GM18858 (cell line): ENCODE results near the gene LELP1.
"Not testable (repeated sequence)": the region's sequence is repeated elsewhere in the genome, so short reads cannot be mapped to it uniquely, and the experiment has no call there.

ENCODE experiments used
- ATAC-seq: cut with Tn5 transposase; IDR thresholded peaks from one replicate; pipeline ENCODE4 v1.9.1; 2021; ENCODE audit not compliant: unreplicated experiment

The LELP1 gene

DNA sequence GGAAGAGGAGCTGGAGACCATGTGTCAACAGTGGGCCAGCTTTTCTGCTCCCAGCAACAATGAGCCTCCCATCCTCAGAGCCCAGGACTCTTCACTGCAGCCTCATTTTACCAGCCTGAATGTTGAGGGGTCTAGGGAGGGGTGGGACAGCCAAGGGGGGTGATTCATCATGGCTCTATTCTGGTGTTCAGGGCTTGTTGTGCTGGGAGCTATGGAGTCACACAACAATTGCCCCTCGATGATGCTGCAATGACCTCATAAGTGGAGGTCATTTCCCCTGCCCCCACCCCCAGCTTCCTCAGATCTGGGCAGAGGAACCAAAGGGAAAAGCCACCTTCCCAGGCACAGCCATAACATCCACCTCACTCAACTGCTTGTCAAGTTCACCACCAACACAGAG lies at the start of gene LELP1:
Gene LELP1, plus strand, starts transcription at position 301 of the 400 bp plus-strand sequence. CDS start 1,278 bp downstream, outside the sequence.
- ATAC-seq: no peak

DNA sequence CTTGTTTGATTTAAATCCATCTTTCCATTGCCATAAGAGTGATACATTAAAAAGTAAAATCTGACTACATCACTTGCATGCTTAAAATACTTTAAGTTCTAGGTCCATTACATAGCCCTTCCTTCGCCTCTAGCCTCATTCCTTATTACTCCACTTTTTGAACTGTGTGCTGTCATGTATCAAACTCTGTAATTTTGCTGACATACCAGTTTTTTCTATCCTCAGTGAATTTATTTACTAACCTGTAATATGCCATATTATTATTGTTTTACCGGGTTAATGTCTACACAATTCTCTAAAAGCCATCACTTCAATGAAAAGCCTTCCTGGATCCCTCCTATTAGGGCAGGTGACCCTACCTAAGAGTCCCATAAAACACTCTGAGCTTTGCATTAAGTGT lies 47.7 kb upstream of the LELP1 start:
- no peak for ATAC-seq

DNA sequence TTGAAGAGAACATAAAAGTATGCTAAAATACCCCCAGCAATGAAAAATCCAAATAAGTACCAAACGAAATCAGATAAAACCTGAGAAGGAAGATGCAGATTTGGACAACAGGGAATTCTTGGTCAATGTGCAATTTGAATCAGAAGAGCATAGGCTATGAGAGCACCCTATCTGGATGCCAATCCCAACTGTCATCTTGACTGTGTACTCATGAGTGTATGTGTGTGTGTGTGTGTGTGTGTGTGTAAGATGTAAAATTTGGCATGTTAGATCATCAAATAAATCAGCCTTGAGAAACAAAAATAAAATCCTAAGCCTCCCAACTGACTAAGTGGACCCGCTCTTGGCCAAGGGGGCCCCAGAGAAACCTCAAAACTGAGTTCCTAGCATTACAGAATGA lies 34.5 kb upstream of the LELP1 start:
- no peak for ATAC-seq

DNA sequence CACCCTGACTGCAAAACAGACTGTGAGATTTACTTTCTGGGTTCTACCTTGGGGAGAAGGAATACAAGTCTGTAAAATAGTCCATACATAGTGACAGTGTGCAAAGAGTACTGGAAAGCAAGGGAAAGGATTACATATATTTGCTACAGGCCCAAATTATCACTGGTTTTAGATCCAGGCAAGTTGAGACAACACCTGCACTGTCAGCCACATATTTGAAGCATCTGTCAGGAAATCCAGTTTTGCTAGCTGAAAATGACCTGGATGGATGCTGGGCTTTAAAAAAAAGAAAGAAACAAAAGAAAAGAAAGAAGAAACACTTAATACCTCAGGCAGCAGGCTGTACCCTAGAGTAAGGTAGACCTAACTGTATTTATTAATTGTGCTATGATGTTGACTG lies 28.6 kb upstream of the LELP1 start:
- no peak for ATAC-seq

DNA sequence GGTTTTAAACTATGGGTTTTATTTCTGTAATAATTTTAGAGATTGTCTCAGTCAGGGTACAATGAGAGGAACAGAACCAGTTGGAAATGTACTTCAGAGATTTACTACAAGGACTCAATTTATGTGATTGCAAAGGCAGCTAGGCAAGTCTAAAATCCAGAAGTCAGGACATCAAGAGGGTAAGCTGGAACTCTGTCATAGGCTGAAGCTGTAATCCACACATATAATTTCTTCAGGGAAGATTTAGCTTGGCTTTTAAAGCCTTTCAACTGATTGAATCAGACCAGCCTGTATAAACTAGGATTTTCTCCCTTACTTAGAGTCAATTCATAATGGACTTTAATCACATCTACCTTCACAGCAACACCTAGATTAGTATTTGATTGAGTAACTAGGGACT lies 24.3 kb upstream of the LELP1 start:
- ATAC-seq: no peak

DNA sequence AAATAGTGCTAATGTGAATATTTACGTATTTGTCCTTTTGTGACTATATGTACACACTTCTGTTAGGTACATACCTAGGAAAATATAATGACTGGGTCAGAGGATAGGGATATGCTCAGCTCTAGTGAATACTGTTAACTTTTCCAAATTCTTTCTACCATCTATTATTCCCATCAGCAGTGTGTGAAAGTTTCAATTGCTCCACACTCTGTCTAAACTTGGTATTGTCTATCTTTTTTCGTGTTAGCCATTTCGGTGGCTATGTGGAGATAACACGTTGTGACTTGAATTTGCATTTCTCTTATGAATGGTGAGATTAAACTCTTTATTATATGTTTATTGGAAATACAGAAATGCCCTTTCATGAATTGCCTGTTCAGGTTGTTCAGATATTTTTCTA lies 22.7 kb upstream of the LELP1 start:
- no peak for ATAC-seq

DNA sequence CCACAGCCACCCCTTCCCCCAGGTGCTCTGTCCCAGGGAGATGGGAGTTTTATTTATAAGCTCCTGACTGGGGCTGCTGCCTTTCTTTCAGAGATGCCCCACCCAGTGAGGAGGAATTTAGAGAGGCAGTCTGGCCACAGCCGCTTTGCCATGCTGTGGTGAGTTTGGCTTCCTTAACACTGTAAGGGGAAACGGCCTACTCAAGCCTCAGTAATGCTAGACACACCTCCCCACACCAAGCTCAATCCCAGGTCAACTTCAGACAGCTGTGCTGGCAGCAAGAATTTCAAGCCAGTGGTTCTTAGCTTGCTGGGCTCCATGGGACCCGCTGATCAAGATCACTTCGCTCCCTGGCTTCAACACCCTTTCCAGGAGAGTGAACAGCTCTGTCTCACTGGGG lies 14.9 kb upstream of the LELP1 start:
- not testable (repeated sequence) for ATAC-seq

DNA sequence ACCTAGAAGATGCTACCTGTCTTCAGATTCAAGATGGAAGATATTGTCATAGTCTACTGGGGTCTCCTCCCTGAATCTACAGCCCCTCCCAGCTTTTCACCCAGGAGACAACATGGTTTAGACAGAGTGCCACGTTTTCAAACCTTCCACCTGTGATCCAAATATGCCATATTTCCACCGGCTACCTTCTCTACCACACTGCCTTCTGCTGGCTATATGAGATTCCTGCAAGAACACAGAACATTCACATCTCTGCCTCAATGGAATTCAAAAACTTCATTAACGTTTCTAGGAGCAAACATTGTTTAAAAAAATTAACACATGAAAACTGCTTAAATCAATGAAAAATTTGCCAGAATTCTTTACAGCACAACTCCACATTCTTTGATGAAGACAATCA lies 12.9 kb upstream of the LELP1 start:
- no peak for ATAC-seq

DNA sequence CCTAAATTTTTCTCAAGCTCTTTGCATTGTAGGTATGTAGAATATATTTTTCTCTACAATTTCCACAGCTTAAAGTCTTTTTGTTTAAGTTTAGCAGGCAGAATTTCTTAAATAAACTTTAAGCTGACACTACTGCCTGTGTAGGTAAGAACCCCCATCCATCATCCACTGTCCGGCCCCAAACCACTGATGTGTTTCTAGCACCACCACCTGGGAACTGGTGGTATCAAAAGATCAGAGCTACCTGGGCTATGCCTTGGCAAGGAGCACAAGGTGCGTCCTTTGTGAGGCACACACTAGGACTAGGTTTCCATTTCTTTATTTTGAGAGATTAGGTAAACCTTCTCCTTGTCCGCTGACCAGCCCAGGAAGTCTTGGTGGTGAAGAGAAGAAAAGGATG lies 10.5 kb upstream of the LELP1 start:
- no peak for ATAC-seq

DNA sequence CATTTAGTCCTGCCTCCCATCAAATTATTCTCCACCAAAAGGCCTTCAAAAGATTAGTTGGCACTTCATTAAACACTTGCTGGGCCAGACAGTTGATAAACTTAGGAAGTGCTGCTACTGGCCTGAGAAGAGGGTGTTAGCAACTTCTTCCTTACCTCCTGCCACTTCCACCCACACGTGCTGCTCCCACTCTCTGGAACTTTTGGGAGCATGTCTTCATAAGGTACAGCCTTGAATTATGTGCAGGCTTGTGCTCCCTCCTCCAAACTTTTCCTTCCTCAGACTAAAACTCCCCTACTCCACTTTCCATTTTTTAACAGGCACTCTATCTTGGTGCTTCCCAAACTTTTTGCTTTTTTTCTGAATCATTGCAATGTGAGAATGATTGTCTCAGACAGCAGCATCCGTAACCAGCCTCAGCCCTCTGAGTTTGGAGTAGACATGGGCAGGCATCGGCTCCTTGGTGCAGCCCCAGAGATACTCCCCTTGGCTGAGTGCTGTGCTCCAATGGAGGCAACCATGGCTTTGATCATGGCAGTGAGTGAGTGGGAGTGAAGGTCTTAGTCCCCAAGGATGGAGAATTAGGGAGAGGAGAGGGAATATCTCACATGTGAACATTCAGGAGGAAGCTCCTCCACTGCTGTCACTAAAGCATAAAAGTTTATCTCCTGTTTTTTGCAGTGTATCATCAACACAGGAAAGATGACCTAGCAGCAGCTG lies 8.7 kb upstream of the LELP1 start:
- ATAC-seq: no peak

DNA sequence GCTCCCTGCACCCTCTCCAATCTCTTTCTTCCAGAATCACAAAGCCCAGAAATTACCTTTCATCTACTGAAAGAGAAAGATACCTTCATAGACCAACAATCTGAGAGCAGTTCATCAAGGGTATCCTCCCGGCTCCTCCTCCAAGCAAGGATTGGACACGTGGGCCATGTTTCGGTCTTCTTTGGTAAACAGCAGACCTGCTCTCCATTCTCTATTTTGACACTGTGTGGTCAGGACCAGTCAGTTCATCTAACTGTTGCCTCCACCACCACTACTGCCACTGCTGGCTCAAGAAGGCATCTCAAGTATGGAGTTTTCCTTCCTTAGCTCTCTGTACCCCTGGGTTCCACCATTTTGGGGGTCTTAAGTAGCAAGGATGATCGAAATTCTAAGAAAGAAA lies 8.0 kb upstream of the LELP1 start:
- ATAC-seq: no peak

DNA sequence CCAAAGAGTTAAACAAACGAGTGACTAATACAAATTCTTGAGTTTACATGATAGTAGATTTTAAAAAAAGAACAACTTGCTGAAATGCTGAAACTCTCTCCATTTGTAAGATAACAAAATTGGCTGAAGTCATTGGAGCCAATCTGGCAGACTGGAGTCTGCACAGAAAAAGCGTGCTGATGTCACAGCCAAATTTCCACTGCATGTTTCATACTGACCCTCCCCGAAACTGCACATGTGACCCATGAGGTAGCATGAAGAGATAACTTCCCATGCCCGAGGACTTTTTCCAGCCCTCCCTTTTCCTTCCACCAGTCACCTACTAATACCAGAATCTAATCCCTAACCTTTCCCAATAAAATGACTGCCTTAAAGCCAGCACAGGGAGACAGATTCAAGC lies 1.2 kb upstream of the LELP1 start:
- no peak for ATAC-seq

DNA sequence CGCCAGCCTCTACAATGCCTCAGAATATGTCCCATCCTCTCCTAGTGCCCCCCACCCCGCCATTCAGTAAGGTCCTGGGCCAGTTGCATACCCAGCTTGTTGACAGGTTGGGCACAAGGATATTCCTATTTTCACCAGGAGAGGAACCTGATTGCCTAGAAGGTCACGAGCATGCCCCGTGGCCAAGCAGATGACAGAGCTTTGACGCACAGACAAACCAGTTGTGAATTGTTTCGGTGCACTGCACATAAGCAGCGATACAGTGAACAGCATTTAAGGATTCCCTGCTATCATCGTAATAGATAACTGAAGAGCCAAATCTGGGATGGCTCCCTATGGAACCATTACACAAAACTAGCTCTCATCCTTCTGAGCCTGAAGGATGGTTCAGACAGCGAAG lies 3.4 kb downstream of the LELP1 start:
- ATAC-seq: no peak

DNA sequence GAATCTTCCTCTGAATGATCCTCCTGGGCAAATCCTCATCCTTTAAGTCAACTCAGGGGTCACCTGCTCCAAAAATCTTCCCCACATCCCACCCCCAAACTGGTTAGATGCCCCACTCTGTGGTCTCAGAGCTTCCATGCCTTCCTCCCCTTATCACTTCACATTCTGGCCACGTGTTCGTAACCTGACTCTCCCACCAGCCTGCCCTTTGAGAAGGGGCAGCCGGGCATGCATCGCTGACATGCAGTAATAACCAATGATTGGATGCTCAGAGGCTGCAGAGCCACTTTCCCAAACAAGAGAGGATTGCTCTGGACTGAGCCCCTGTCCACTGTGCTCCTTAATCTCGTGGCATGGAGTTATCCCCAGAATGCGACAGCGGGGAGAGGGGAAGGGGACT lies 7.0 kb downstream of the LELP1 start:
- no peak for ATAC-seq

DNA sequence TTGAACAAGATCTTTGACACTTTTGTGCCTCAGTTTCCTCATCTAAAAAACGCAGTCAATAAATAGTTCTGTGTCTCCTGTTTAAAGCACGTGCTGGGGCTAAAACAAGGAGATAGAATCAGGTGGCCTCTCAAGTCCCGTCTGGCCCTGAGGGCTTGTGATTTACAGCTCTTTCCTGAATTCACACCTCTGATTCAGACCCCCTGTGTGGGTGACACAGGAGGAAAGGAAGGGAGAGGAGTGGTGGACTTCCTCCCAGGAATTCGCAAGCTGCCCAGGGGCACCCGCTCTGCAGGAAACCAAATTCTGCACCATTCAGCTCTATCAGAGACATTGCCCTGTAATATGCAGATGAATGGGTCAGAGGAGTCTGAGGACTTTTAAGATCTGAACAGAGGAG lies 9.0 kb downstream of the LELP1 start:
- ATAC-seq: no peak

DNA sequence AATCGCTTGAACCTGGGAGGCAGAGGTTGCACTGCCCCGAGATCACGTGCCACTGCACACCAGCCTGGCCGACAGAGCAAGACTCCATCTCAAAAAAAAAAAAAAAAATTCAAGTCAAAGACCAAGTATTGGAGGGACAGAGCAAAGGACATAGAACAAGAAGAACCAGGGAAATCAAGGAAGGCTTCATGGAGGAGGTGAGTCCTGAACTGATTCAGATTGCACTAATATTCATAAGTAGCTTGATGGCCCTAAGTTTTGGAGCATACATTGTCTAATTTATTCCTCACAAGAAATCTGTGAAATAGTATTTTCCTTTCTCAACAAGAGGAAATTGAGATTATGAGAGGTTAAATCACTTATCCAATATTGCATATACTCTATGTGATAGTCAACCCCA lies 10.3 kb downstream of the LELP1 start:
- ATAC-seq: no peak

DNA sequence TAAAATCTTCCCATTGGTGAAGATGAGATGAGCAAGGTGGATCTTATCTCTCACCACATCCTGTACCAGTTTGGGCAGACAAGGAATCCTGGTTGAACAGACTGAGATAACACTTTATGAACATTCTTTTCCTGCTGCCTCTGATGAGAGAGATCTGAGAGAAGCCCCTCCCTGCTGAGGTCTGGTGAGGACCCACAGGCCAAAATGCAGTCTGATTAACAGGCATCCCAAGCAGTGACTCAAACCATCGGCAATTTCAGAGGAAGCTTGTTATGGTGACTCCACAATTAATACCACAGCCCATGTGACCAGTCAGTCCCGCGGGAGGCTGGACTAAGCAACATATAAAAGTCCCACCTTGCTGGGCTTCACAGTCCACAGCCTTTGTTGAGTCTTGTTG lies 14.0 kb downstream of the LELP1 start, which contains the start of gene PRR9:
Gene PRR9, plus strand, starts transcription at position 373 of the 400 bp plus-strand sequence. CDS start 561 bp downstream, outside the sequence.
- no peak for ATAC-seq

DNA sequence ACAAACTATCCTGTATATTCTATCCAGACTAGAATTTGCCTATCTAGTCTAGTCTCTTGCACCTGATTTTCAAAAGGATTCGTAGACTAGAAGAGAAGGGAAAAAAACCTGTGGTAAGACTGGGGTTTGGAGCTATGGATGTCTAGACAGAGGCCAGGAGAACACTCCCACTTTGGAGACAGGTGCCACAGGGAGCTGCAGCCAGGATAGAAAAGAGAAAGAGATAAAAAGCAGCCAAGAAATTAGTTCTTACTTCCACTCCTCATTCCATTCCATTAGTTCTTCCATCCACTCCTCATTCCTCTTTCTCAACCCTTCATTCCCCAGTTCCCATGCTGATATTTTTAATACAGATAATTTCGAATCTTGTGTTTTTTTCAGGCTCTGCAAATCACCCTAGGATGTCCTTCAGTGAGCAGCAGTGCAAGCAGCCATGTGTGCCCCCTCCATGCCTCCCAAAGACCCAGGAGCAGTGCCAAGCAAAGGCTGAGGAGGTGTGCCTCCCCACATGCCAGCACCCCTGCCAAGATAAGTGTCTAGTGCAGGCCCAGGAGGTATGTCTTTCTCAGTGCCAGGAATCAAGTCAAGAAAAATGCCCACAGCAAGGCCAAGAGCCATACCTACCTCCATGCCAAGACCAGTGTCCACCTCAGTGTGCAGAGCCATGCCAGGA lies 14.7 kb downstream of the LELP1 start:
- no peak for ATAC-seq

DNA sequence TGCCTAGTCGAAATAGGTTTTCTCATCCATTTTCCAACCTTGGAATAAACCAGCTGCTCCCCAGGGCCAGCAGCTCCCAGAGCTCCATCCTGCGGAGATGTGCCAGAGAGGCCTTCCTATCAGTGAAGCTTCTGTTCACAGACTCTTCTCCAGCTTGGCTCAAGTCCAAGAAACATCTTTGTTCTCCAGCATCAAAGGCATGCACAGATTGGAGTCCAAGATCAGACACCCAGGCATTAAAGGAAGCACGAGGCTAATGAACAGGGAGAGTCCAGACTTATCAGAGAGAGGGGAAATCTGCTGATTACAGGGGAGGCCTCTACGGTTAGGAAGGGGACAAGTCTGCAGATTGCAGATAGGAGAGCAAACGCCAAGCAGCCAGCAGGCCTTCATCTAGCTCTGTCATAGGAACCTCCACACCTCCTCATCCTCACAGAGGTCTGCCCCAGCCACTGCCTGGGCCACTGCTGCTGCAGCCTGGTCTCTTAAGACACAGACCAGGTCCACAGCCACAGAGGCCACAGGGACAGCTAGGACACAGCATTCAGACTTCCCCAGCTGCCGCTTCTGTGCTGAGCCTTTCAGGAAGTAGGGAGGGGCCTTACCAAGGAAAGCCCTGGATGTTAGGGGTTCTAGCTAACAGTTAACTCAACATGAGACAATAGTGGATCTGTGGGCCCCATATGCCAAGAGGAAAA lies 17.5 kb downstream of the LELP1 start:
- no peak for ATAC-seq

DNA sequence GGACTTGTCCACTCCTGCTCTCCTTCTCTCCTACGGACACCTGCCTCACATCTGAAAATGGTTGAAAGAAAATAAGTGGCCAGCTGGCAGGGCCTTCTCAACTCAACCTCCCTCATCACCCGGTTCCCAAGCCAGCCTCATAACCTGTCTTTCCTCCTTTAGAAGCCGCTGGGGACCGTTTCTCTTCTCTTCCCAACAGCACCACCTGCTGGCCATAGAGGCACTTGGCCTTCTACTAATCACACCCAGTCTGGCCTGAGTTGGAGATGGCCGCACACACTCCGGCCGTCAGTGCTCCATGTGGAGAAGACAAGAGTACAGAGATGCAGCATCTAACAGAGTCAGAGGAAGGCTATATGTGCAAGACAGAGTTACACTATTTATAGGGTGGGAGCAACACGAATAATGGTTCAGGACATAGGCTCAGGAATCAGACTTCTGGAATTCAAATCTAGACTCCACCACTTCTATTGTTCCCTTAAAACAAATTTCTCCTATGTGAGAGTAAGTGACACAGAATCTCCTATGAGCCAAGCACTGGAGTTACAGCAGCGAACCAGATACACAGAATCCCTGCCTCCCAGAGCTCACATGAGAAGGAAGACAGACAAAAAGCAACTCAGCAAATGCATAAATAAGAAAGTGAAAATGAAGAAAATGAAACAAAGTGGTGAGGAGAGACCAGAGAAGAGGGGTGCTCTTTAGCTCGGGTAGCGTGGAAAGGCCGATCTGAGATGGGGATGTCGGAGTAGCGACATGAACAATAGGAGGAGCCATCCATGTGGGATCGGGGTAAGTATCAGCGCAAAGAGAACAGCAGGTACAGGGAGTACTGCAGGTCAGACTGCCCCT lies 20.0 kb downstream of the LELP1 start:
- ATAC-seq: not testable (repeated sequence)

DNA sequence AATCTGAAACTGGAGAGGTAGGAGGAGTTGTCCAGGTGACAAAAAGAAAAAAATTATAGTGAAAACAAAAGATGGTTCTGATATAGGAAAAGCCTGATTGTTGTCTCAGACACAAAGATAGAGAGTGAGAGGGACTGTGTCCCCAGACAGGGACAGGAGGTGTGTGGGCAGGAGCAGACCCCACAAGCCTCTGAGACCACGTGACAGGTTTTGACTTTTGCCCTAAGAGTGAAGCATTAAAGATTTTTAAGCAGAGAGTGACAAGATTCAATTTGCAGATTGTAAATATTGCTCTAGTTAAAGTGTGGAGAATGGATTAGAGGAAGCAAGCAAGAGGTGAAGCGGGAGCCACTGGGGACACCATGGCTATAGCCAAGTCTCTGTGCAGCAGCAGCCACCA lies 24.6 kb downstream of the LELP1 start:
- ATAC-seq: no peak
